Vagina (tissue), 2 donors: ENCODE measurements around the gene NEDD1. TPM values are rescaled to one million over a fixed set of nuclear protein-coding genes. Genes with fewer than 3 reads are reported as not detected.

Experiments used
- DNase-seq, 2 donors: peaks; one replicate each; pipeline ENCODE4 v3.0.0-alpha.2; 2017; ENCODE audit errors: extremely low spot score in 2 of 2
- H3K27ac ChIP-seq: fragments of 200-600 bp; sonication (generic); one replicate; pipeline ENCODE4 v1.5.1; 2019
- H3K27me3 ChIP-seq: fragments of 200-600 bp; sonication (generic); one replicate; pipeline ENCODE4 v1.5.1; 2019
- H3K36me3 ChIP-seq, 2 donors: fragments of 200-600 bp; sonication (generic); one replicate each; pipeline ENCODE4 v1.5.1; 2017 to 2019
- H3K4me1 ChIP-seq: fragments of 200-600 bp; sonication (generic); one replicate; pipeline ENCODE4 v1.5.1; 2019
- H3K4me3 ChIP-seq, 2 donors: fragments of 200-600 bp; sonication (generic); 1 replicate in 1 of 2; 2 replicates in 1 of 2; pipeline ENCODE4 v1.5.1; 2016 to 2019
- H3K9me3 ChIP-seq: fragments of 200-600 bp; sonication (generic); one replicate; pipeline ENCODE4 v1.5.1; 2019
- POLR2A ChIP-seq, 2 donors: fragments of 450-650 bp; IDR thresholded peaks; one replicate each; pipeline ENCODE4 v1.6.1; 2017; ENCODE audit warnings: antibody characterized with exemption in 2 of 2, mild to moderate bottlenecking in 2 of 2, moderate library complexity in 2 of 2
- POLR2AphosphoS5 ChIP-seq, 2 donors: sonication (generic); formaldehyde crosslinking; IDR thresholded peaks; one replicate each; pipeline ENCODE4 v1.9.0; 2017; ENCODE audit warnings: antibody characterized with exemption in 2 of 2, mild to moderate bottlenecking in 2 of 2, low read depth in 1 of 2; ENCODE audit not compliant: insufficient read depth in 1 of 2
- intact Hi-C: fragments of 100-400 bp; cut with DNase I; formaldehyde crosslinking; loops from one replicate; pipeline ENCODE4 v1.15.1; 2023
- total RNA-seq: library from RNA; depleted of rRNA; stranded (reverse); fragments of >200 nt; gene quantifications from one replicate; pipeline ENCODE4 v1.2.3, GENCODE V29; 2016
- TF ChIP-seq, protein P1 (sequence below), 3 experiments: fragments of 450-650 bp in 2 of 3; fragments of 200-600 bp in 1 of 3; sonication (generic) in 1 of 3; IDR thresholded peaks; one replicate each; pipeline ENCODE4 v1.5.1; 2017 to 2019; ENCODE audit warnings: antibody characterized with exemption in 3 of 3, mild to moderate bottlenecking in 2 of 3, moderate library complexity in 2 of 3

Gene NEDD1
- total RNA-seq, 1 donor from 2014 or later, result 10.1 TPM

DNA sequence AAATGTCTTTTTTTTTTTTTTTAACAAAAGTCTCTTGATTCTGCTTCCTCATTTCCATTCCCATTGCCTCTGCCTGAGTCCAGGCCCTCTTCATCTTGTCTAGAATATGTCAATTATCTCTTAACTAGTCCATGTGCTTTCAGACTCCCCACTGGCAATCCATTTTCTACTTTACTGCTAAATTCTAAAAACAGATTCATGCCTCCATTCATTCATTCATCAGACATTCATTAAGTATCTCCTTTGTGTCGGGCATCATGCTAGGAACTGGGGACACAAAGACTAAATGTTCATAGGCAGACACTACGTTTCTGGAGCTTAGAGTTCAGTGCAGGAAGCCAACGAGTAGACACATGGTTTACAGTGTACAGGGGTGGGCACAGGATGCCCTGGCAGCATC lies 9.6 kb upstream of the NEDD1 start:
- Histone ChIP-seq H3K27me3 (no peaks in the 10 kb centered on the region), H3K9me3 (no peaks in the 10 kb centered on the region), H3K36me3 (no peaks in the 10 kb centered on the region), H3K4me1 (no peaks in the 10 kb centered on the region), H3K27ac (no peak overlapping the region), H3K4me3 (no peak overlapping the region)
- DNase-seq, result no peak
- TF ChIP-seq POLR2A (IDR thresholded peaks at IDR 0.05), result no peak
- TF ChIP-seq POLR2AphosphoS5 (IDR thresholded peaks at IDR 0.05; ENCODE audit: insufficient read depth in 1 of 2, low read depth in 1 of 2), result no peak
- TF ChIP-seq, protein P1, sequence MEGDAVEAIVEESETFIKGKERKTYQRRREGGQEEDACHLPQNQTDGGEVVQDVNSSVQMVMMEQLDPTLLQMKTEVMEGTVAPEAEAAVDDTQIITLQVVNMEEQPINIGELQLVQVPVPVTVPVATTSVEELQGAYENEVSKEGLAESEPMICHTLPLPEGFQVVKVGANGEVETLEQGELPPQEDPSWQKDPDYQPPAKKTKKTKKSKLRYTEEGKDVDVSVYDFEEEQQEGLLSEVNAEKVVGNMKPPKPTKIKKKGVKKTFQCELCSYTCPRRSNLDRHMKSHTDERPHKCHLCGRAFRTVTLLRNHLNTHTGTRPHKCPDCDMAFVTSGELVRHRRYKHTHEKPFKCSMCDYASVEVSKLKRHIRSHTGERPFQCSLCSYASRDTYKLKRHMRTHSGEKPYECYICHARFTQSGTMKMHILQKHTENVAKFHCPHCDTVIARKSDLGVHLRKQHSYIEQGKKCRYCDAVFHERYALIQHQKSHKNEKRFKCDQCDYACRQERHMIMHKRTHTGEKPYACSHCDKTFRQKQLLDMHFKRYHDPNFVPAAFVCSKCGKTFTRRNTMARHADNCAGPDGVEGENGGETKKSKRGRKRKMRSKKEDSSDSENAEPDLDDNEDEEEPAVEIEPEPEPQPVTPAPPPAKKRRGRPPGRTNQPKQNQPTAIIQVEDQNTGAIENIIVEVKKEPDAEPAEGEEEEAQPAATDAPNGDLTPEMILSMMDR (IDR thresholded peaks at IDR 0.05), result no peak
- intact Hi-C loops, result no loop called here

DNA sequence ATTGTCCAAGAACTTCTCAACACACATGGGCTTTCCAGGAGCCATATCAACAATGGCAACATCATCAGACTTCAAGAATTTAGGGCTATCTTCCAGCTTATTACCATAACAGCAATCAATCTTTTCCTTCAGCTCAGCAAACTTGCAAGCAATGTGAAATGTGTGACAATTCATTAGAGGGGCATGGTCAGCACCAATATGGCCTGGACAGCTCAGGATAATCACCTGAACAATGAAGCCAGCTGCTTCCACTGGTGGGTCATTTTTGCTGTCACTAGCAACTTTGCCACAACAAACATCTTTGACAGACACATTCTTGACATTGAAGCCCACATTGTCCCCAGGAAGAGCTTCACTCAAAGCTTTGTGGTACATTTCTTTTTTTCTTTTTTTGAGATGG lies 5.9 kb upstream of the NEDD1 start:
- Histone ChIP-seq H3K4me1 (no peaks in the 10 kb centered on the region), H3K27ac (no peak overlapping the region), H3K36me3 (no peaks in the 10 kb centered on the region), H3K27me3 (no peaks in the 10 kb centered on the region), H3K4me3 (no peak overlapping the region), H3K9me3 (no peaks in the 10 kb centered on the region)
- TF ChIP-seq POLR2AphosphoS5 (IDR thresholded peaks at IDR 0.05; ENCODE audit: insufficient read depth in 1 of 2, low read depth in 1 of 2) (no peak), POLR2A (IDR thresholded peaks at IDR 0.05) (no peak)
- TF ChIP-seq, protein P1 (IDR thresholded peaks at IDR 0.05), result no peak
- intact Hi-C loops, result no loop called here
- no peak for DNase-seq

DNA sequence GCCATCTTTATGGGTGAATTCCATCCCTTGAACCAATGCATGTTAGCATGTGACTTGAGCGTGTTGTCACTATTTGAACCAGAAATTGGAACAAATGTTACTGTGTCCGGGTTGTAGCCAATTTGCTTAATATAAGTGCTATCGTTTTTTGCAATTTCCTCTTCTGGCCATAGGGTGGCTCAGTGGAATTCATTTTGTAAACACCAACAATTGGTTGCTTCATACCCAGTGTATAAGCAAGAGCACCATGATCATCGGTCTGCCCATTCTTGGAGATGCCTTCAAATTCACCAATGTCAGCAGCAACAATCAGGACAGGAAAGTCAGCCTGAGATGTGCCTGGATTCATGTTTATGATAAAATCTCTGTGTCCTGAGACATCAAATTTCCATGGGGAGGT lies 5.0 kb upstream of the NEDD1 start:
- Histone ChIP-seq H3K27ac (no peak overlapping the region), H3K4me3 (no peak overlapping the region), H3K9me3 (no peaks in the 10 kb centered on the region), H3K4me1 (no peaks in the 10 kb centered on the region), H3K27me3 (no peaks in the 10 kb centered on the region), H3K36me3 (no peaks in the 10 kb centered on the region)
- no peak for DNase-seq
- intact Hi-C loops, result no loop called here
- TF ChIP-seq, protein P1 (IDR thresholded peaks at IDR 0.05), result no peak
- TF ChIP-seq POLR2AphosphoS5 (IDR thresholded peaks at IDR 0.05; ENCODE audit: insufficient read depth in 1 of 2, low read depth in 1 of 2), result no peak
- no peak for TF ChIP-seq POLR2A (IDR thresholded peaks at IDR 0.05)

DNA sequence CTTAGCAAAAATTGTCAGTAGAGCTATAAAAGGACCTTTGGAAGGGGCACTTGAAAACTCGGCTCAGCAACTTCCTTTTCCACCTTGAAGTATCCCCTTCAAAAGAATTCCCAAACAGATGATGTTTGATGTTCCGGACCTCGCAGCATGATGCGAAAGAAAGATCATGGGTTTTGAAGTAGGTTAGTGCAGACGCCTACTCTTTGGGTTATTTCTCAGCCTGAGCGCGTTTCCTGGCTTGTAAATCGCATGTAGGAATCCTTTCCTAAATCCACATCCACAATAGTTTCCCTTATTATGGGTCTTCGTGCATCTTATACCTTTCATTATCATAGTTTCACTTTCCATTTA lies 584 bp upstream of the NEDD1 start:
- intact Hi-C loops, result no loop called here
- DNase-seq, result no peak
- Histone ChIP-seq H3K4me3 (peak overlapping the region; percentile 88 to 94), H3K4me1 (peaks cover 12% of the 10 kb centered on the region), H3K27ac (peak overlapping the region; percentile 92), H3K9me3 (no peaks in the 10 kb centered on the region), H3K36me3 (no peaks in the 10 kb centered on the region), H3K27me3 (no peaks in the 10 kb centered on the region)
- TF ChIP-seq, protein P1 (IDR thresholded peaks at IDR 0.05), result no peak
- no peak for TF ChIP-seq POLR2A (IDR thresholded peaks at IDR 0.05)
- no peak for TF ChIP-seq POLR2AphosphoS5 (IDR thresholded peaks at IDR 0.05; ENCODE audit: insufficient read depth in 1 of 2, low read depth in 1 of 2)

GRCh38 chr12:96907671-96908422 lies 790 bp downstream of the NEDD1 start:
- no peak for DNase-seq
- no peak for TF ChIP-seq POLR2A (IDR thresholded peaks at IDR 0.05)
- TF ChIP-seq, protein P1 (IDR thresholded peaks at IDR 0.05), result no peak
- TF ChIP-seq POLR2AphosphoS5 (IDR thresholded peaks at IDR 0.05; ENCODE audit: insufficient read depth in 1 of 2, low read depth in 1 of 2), result no peak
- Histone ChIP-seq H3K4me1 (peaks cover 12% of the 10 kb centered on the region), H3K27ac (peak overlapping the region; percentile 92), H3K4me3 (peak overlapping the region; percentile 88 to 94), H3K36me3 (no peaks in the 10 kb centered on the region), H3K27me3 (no peaks in the 10 kb centered on the region), H3K9me3 (no peaks in the 10 kb centered on the region)
- intact Hi-C loops, result no loop called here
